GM23248 (cell line): Measurements from ENCODE around the gene IGFALS.

ENCODE experiments used
- EZH2 ChIP-seq: fragments of 200-600 bp; sonication (generic); IDR thresholded peaks from 2 replicates; pipeline ENCODE4 v1.6.1; 2018; ENCODE audit warnings: antibody characterized with exemption, mild to moderate bottlenecking; ENCODE audit not compliant: insufficient read depth, poor library complexity, severe bottlenecking
- EZH2phosphoT487 ChIP-seq: fragments of 200-600 bp; sonication (generic); IDR thresholded peaks from 2 replicates; pipeline ENCODE4 v1.6.1; 2018; ENCODE audit warnings: antibody characterized with exemption, moderate library complexity, mild to moderate bottlenecking, low read depth; ENCODE audit not compliant: insufficient read depth

DNA sequence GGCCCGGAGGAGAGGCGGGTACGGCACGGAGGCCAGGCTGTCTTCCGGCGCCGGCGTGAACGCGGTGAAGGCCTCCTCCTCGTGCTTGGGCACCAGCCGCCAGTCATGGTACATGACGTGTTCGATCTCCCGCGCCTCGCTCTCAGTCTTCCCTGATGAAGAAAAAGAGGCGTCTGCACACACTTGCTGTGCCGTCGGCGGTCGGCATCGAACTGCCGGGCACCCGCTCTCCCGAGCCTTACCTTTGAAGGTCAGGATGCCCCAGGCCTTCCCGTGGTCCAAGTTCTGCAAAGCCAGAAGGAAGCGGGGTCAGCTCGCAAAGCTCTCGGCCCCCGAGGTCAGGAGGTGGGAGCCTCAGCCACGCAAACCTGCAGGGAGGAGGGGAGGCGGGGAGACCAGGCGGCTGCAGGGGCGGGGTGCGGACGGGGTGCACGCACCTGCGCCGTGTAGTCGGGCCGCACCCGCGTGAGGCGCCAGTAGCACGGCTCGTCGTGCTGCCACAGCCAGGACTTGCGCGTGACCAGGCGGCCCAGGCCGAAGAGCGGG, 21.1 kb downstream of the IGFALS start, which contains the start of gene EME2:
- no peak for TF ChIP-seq EZH2
- no peak for TF ChIP-seq EZH2phosphoT487
